ENCODE results near the gene TARBP2.
A peak's percentile ranks its signal among the peaks of the same experiment; 100 is the strongest.
"Not testable (repeated sequence)": the region's sequence is repeated elsewhere in the genome, so short reads cannot be mapped to it uniquely, and the experiment has no call there.

Gene TARBP2

DNA sequence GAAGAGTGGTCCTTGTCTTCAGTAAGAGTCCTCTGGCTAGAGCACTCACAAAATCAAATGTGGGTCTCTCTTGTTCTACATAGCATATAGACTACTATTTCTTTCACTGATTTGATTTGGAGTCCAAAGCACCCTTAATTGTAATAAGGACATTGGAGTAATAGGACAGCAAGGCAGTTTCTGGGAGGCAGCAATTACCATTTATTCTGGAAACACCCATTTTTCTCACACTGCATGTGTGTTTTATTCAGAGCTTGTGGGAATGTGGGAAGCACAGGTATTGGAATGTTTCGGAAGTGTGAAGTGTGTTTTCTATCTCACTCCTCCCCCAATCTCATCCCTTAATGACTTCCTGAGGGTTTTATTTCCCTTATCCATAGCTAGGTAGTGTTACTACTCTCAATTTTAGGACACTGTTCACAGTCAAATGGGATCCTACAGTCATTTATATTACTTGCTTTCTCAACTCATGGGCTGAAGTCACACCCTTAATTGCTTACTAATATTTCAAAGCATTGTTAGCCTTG lies 29.0 kb upstream of the TARBP2 start:
- in situ Hi-C loops (cut with MboI; ENCODE audit: low pct_unique_long_range_greater_than_20kb, low sequenced_read_pairs): no loop called here

DNA sequence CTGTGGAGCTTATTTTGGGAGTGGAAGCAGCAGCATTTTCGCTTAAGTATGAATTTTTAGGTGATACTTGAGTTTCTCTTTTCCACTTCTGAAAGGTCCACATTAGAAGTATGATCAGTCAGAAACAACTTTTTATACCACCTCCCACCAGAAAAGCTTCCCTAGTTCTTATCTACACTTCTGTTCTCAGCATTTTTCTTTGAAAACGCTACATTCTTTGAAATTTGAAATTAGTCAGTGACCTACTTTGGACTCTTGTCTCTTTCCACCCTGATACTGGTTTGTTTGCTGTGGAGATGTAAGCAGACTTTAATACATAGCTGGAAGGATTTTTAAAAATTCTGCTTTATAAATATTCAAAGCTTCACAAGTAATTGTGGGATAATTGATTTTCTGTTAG lies 27.0 kb upstream of the TARBP2 start:
- DNase-seq: no peak
- in situ Hi-C loops (cut with MboI; ENCODE audit: low pct_unique_long_range_greater_than_20kb, low sequenced_read_pairs): no loop called here

More for the DNA sequence above, 29.0 kb upstream of the TARBP2 start:
- no peak for DNase-seq

DNA sequence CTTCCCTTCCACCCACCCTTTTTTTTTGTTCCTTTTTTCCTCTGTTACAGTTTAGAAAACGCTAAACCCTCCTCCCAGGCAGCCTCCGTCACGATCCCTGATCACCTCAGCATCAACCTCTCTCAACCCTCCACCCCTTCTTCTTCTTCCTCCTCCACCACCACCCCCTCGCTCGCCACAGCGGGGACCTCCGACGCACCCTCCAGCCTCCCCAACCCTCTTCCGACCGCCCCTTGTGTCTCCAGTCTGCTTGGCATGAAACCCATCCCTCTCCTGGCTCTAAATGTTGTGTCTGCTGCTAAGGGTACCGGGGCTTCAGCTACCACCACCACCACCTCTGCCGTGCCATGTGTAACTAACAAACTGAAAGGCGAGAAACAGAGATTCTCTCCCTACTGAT lies 26.3 kb upstream of the TARBP2 start:
- no peak for DNase-seq
- in situ Hi-C loops (cut with MboI; ENCODE audit: low pct_unique_long_range_greater_than_20kb, low sequenced_read_pairs): no loop called here

DNA sequence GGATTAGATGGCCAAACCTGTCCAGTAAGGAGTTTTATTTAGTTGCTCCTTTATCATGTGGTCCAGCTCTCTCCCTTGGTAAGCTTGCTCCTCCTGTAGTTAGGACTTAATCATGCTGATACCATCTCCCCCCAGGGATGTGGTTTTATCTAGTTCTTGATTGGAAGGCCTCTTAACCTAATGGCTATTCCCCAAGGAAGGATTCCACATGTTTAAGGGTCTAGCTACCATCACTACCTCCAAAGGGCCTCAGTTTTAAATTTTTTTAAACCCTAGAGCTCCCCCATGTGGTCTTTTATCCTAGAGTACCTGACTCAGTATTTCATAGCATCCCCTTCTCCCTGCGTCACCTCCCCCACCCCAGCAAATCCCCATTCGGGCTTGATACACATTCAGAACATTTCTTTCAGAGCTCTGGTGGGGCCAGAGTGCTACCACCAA lies 24.3 kb upstream of the TARBP2 start:
- peak; percentile 65 for DNase-seq
- in situ Hi-C loops (cut with MboI; ENCODE audit: low pct_unique_long_range_greater_than_20kb, low sequenced_read_pairs): no loop called here

DNA sequence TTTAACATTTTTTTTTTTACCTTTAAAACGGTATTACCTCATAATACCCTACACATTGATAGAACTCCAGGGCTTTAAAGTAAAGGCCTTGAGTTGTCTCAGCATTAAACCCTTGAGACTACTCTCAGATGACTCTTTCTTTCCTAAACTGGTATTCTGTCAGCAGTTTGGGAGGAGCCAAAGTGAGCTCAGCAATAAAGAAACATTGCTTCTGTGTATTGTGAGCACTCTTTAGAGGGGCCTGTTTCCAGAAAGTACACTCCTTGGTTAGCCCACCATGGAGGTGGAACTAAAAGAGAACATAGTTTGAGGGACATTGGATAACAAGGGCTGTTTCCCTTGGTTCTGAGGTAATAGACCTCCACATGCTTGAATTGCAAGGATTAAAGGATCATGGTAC lies 22.2 kb upstream of the TARBP2 start:
- in situ Hi-C loops (cut with MboI; ENCODE audit: low pct_unique_long_range_greater_than_20kb, low sequenced_read_pairs): no loop called here
- DNase-seq: no peak

DNA sequence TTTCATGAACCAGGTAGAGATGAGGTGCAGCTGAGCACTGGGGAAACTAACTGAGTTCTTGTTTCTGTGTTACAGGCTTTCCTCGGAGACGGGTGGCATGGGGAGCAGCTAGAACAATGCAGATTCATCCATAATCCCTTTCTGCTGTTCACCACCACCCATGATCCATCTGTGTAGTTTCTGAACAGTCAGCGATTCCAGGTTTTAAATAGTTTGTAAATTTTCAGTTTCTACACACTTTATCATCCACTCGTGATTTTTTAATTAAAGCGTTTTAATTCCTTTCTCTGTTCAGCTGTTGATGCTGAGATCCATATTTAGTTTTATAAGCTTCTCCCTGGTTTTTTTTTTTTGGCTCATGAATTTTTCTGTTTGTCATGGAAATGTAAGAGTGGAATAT lies 21.8 kb upstream of the TARBP2 start:
- no peak for DNase-seq
- in situ Hi-C loops (cut with MboI; ENCODE audit: low pct_unique_long_range_greater_than_20kb, low sequenced_read_pairs): no loop called here

DNA sequence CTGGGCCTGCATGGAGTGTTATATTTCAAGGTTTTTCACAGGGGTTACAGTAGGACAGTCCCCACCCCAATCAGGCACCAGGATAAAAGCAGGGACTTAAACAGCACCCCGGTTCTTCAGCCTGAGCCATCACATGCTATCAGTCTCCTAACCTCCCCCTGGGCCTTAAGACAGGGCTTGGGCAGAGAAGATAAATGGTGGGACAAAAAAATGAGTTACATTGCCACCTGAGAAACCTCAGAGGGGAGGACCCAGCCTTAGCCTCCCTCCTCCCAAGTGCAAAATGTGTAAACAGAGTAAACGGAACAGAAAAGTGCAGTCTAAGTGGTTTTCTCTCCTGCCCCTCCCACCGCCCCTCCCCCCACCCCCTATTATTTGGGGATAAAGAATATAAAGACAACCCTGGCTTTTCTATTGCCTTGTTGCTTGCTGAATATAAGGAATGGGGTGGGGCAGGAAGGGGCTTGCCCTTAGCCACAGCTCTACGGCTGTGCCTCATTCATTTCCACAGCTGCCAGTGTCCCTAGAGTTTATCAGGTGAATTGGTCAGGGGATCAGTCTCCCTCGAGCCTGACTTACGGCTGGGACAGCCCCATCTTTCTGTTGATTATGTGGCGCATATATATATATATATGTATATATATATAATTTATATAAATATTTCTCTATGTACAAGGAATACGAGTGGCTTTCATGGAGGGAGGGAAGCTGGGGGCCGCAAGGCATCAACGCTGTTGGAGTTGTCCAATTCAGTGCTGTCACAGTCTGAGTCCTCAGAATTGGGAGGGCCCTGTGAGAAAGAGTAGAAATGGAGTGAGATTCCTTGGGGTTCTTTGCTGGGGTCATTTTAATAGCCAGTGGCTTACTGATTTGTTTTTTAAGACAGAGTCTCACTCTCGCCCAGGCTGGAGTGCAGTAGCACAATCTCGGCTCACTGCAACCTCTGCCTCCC lies 20.3 kb upstream of the TARBP2 start:
- no peak for DNase-seq
- in situ Hi-C loops (cut with MboI; ENCODE audit: low pct_unique_long_range_greater_than_20kb, low sequenced_read_pairs): no loop called here

DNA sequence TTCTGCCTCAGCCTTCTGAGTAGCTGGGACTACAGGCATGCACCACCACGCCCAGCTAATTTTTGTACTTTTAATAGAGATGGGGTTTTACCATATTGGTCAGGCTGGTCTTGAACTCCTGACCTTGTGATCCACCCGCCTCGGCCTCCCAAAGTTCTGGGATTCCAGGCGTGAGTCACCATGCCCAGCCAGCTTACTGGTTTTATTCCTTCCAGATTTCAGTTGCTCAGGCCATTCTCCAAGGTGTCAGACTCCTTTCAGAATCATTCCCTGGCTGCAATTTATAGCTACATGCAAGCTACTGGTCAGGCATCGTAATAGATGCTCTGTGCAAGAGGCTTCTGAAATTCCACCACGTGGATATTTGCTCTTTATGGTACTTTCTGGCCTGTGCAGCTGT lies 19.6 kb upstream of the TARBP2 start:
- in situ Hi-C loops (cut with MboI; ENCODE audit: low pct_unique_long_range_greater_than_20kb, low sequenced_read_pairs); DNase-seq: not testable (repeated sequence)

DNA sequence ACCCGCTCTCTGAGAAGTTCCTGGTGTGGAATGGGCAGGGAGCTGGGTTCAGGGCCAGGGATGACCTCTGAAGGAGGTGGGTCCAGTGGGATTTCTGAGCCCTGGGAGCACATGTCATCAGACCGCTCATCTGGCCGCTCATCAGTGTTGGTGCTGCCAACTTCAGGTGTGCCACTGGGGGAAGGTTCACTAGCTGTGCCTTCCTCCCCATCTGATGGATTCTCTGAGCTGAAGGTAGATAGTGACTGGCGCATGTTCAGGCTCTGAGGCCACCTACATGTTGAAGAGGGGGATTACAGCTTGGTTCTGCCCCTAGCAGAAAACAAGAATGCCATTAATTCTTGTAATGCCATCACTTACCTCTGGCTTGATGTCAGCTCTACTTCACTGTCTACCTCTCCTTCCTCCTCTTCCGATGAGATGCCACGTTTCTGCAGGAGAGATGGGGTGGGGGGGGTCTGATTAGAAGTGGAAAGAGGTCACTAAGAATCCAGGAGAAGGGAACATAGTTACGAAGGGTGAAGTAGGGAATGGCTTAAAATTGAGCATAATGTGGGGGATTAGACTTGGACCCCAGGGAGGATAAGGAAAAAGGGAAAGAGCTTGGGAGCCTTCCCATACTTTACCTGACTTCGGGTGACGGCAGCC lies 19.0 kb upstream of the TARBP2 start:
- peak; percentile 36 for DNase-seq

DNA sequence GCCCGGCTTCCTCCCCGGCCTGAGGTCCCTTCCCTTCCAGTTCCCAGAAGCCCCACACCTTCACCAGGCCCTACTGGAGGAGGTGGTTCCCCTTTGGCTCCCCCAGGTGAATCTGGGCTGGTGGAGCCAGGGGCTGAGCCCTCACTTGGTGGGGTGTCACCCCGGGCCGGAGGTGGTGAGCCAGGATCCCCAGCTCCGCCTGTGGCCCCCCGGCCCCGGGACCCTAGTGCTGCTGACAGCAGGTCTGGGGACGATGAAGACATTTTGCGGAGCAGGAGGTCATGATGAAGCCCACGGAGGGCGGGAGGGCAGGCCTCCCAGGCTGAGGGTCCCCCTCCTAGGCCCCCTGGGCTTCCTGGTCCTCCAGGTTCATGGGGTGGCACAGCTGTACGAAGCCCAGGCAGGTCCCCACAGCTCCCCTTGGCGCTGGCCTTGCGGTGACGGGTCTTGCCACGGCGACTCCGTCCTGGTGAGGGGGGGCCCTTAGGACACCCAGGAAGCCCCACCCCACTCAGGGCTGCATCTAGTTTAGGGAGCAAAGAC lies 18.4 kb upstream of the TARBP2 start:
- DNase-seq: no peak
- in situ Hi-C loops (cut with MboI; ENCODE audit: low pct_unique_long_range_greater_than_20kb, low sequenced_read_pairs): no loop called here

More for the DNA sequence above, 19.0 kb upstream of the TARBP2 start:
- in situ Hi-C loops (cut with MboI; ENCODE audit: low pct_unique_long_range_greater_than_20kb, low sequenced_read_pairs): no loop called here

DNA sequence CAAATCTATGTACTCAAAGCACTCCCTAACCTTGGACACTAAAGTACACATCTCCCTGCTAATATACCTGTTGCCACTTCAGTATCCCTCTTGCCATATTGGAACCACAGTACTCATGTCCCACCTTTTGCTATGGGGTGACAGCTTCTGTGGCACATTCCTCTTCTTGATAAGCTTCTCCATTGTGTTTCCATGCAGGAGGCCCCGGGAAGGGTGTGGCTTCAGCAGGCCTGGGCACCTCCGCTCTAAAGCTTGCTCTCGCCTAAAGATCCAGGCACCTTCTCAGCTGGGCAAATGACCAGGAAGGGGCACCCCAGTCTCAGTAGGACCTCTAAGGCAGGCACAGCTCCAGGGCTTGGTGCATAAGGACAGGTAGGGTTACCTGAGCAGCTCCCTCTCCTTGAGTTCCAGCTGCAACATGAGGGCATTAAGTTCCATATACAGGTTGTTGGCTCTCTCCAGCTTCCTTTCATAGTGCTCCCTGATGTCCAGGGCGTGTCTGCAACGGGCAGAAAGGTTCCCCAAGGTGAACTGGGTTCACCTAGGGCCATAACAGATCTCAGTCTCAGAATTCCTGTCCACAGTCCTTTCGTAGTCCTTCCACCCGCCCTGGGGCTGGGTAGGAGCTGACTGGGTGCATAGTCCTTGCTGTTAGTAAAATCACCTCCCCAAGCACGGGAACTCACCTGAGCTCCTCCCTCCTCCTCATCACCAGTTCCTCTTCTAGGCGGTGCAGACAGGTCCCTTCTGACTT lies 17.7 kb upstream of the TARBP2 start:
- in situ Hi-C loops (cut with MboI; ENCODE audit: low pct_unique_long_range_greater_than_20kb, low sequenced_read_pairs): no loop called here
- DNase-seq: peak; percentile 26

DNA sequence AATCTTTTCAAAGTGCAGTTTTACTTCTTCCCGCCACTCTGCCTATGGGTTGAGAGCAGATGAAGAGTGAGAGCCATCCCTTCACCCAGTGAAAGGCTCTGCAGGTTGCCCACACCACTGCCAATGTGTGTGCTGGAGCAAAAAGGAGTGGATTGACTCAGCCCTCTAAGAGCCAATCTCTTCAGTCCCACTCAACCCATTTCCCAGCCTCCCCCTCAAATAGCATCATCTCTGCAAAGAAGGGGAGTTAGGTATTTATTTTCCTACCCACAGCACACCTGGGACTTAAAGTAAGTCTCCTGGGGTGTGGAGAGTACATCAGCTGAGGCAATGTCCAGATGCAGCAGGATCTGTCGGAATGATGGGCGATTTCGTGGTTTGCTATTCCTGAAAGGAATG lies 17.1 kb upstream of the TARBP2 start:
- in situ Hi-C loops (cut with MboI; ENCODE audit: low pct_unique_long_range_greater_than_20kb, low sequenced_read_pairs): no loop called here

DNA sequence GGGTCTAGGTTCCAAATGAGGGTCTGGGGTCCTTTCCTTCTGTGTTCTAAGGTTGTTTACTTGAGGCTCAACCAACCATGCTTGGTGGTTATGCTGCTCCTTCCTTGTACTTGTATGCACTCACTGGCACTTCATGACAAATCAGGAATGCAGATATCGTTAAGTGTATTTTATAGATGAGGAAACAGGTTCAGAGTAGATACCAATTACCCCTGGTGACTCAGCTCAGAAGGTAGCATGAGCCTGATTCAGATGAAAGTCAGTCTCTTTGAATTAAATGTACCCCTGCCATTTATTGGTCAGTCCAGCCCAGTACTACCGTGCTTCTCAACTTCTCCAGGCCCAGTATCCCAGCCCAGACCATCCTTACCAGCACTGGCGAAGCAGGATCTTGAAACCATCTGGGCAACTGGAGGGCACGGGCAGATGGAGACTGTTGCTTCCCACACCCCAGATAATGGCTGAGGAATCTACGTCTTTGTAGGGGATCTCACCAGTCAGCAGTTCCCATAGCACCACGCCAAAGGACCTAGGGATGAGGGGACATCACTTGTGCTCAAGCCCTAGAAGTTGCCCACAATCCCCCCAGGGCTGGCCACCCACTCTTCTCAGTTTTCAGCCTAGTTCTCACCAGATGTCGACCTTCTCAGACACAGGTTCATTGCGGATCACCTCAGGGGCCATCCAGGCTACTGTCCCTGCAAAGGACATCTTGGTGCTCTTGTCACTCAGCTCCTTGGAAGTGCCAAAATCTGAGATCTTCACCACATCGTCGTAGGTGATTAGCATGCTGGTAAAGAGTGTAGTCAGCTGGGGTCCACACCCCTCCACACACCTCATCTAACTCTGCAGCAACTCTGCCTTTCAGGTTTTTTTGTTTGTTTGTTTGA lies 16.2 kb upstream of the TARBP2 start:
- no peak for DNase-seq
- in situ Hi-C loops (cut with MboI; ENCODE audit: low pct_unique_long_range_greater_than_20kb, low sequenced_read_pairs): no loop called here

More for the DNA sequence above, 17.1 kb upstream of the TARBP2 start:
- no peak for DNase-seq

DNA sequence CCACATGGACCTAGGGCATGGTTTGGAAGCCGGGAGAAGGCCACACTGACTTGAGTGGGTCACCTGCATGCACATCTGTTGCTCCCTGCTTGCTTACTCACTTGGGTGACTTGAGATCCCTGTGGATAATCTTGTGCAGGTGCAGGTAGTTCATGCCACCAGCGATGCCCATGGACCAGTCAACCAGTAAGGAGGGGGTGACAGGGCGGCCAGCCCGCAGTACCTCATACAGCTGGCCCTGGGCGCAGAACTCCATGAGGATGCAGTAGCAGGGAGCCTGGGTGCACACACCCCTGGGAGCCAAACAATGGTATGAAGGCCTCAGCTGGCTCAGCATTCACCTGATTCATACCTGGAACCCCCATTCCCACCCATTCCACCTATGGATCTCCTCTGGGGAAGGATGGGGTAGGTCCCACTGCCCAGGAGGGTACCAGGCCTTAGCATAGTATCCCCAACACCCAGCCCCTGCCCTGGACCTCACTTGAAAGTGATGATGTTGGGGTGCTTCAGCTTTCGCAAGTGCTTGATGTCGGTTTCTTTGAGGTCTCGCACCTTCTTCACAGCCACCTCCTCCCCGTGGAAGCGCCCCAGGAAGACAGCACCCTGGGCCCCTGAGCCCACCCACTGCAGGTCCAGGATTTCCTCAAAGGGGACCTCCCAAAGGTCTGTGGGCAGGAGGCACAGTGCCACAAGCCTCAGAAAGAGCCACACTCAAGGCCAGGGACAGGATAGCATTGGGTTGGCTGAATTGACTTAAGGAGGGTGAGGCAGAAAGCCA lies 14.9 kb upstream of the TARBP2 start:
- no peak for DNase-seq
- in situ Hi-C loops (cut with MboI; ENCODE audit: low pct_unique_long_range_greater_than_20kb, low sequenced_read_pairs): no loop called here

DNA sequence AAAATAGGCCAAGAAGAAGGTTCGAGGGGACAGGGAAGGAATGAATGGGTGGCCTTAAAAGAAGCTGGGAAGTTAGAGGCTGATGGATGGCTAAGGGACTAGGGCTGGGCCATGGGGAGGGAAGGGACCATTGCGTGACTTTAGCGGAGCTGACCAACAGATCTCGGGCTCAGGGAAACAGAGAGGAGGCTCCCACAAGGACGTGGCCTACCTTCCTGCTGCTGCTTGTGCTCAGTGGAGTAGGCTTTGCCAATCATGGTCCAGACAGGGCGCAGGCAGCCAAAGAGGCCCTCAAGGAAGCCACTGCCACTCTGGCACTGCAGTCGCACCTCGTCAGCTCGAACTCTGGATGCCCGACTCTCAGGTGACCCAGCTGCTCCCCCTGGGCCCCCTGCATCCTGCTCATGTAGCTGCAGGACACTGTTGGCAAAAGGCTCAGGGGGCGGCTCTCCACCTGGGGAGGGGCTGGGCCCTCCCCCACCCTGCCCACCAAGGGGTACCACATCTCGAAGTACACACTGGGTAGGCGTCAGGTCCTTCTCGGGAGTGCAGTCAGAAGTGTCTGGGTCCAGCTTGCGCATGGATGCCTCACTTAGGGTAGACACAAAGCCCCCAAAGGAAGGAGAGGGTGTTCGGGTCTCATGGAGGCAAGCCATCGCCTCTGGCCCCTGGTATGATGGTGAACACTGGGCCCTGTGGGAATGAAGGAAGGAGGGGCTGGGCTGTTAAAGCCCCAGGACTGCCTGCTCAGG lies 14.2 kb upstream of the TARBP2 start:
- in situ Hi-C loops (cut with MboI; ENCODE audit: low pct_unique_long_range_greater_than_20kb, low sequenced_read_pairs): no loop called here
- no peak for DNase-seq

DNA sequence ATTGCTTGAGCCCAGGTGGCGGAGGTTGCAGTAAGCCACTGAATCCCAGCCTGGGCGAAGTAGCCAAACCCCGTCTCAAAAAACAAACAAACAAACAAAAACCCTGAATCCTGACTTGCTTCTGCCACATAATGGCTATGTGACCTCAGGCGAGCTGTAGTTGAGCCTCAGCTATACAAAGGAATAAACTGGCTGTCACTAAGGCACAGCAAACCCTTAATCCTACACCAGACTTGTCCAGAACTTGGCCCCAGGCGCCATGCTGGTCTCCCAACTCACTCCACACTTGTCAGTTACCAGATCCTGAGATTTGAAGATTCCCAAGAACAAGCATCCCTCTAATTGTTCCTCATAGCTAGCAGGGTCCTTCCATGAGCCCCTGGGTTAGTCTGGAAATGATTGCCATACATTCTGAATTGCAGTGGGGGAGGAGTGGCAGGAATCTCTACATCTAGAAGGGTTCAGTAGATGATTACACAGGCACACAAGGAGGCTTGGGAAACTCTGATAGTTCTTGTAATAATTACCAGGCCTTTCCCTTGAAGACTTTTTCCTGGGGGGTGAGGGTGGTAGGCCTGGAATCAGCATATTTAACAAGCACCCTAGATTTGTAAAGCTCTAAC lies 11.7 kb upstream of the TARBP2 start:
- no peak for DNase-seq
- in situ Hi-C loops (cut with MboI; ENCODE audit: low pct_unique_long_range_greater_than_20kb, low sequenced_read_pairs): no loop called here

DNA sequence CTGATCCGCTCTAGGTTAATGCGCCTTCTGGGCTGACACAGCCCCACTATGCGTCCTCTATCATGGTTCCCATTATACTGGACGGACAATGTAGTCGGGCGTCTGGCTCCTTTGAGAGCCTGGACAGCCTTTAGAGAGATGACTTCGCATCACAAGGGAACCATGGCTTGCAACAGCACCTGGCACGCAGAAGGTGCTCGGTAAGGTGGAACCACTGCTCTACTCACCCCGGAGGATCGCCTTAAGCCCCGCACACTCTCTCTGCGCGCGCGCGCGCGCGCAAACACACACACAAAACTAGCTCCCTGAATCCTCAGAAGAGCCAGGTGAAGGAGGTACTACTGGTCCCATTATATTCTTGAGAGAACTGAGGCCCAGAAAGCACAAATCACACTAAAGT lies 8.9 kb upstream of the TARBP2 start:
- in situ Hi-C loops (cut with MboI; ENCODE audit: low pct_unique_long_range_greater_than_20kb, low sequenced_read_pairs): no loop called here
- no peak for DNase-seq

All from KBM-7 (cell line).